Measurements from ENCODE around the gene TMEM38A. TPM values are rescaled to one million over a fixed set of nuclear protein-coding genes. Genes with fewer than 3 reads are reported as not detected.

Gene TMEM38A
- total RNA-seq, 1 donor from 2014 or later = 2.2 TPM

DNA sequence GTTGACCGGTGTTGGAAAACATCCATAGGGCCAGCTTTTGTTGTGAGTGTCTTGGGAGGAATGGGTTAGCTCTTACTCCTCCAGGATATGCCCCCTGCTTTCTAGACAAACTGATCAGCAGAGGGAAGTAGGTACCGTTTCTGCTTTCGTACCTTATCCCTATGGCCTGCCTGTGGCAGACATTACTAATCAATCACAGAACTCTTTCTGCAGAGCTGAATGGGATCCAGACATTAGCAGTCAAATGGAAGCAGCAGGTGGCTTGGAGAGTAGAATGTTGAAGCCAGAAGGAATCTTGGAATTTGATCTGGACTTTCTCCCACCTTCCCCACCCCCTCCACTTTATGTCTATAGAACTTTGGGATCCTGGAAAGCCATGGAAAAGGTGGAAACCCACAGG, 75.8 kb downstream of the TMEM38A start:
- H4K20me1 ChIP-seq (ENCODE audit: insufficient read depth, low read length) = no peaks in the 10 kb centered on the region
- Mint-ChIP-seq H3K4me3 (ENCODE audit: unreplicated experiment) (no peak overlapping the region), H3K27ac (ENCODE audit: unreplicated experiment) (no peak overlapping the region), H3K36me3 (ENCODE audit: low read depth, unreplicated experiment) (no peaks in the 10 kb centered on the region), H3K4me1 (ENCODE audit: low read depth, unreplicated experiment) (peaks cover 3% of the 10 kb centered on the region), H3K9me3 (ENCODE audit: unreplicated experiment) (no peaks in the 10 kb centered on the region), H3K27me3 (ENCODE audit: low read depth, unreplicated experiment) (peaks cover 4% of the 10 kb centered on the region)
- no peak overlapping the region for H2AFZ ChIP-seq (ENCODE audit: low read depth, low read length)
- H3K9ac ChIP-seq (ENCODE audit: low read length) = no peak overlapping the region
- H3K4me2 ChIP-seq (ENCODE audit: low read length) = no peak overlapping the region
- no peak overlapping the region for H3K4me3 ChIP-seq (ENCODE audit: insufficient read depth, low read depth, low read length)
- DNase-seq (ENCODE audit: low read depth) (no peak), FAIRE-seq (no peak)
- H3K9me3 ChIP-seq (ENCODE audit: insufficient read depth, low read depth, low read length) = peaks cover 3% of the 10 kb centered on the region
- H3K27me3 ChIP-seq (ENCODE audit: insufficient read depth, low read length) = no peaks in the 10 kb centered on the region
- H3K79me2 ChIP-seq (ENCODE audit: insufficient read depth, low read length) = no peaks in the 10 kb centered on the region
- peaks cover 4% of the 10 kb centered on the region for H3K4me1 ChIP-seq (ENCODE audit: insufficient read depth, low read length)
- no peak overlapping the region for H3K27ac ChIP-seq (ENCODE audit: low read depth, low read length)
- H3K36me3 ChIP-seq (ENCODE audit: insufficient read depth, low read length) = no peaks in the 10 kb centered on the region
- no peak for TF ChIP-seq EZH2 (IDR thresholded peaks at IDR 0.05; ENCODE audit: insufficient read depth, low read length)
- TF ChIP-seq, protein P1, sequence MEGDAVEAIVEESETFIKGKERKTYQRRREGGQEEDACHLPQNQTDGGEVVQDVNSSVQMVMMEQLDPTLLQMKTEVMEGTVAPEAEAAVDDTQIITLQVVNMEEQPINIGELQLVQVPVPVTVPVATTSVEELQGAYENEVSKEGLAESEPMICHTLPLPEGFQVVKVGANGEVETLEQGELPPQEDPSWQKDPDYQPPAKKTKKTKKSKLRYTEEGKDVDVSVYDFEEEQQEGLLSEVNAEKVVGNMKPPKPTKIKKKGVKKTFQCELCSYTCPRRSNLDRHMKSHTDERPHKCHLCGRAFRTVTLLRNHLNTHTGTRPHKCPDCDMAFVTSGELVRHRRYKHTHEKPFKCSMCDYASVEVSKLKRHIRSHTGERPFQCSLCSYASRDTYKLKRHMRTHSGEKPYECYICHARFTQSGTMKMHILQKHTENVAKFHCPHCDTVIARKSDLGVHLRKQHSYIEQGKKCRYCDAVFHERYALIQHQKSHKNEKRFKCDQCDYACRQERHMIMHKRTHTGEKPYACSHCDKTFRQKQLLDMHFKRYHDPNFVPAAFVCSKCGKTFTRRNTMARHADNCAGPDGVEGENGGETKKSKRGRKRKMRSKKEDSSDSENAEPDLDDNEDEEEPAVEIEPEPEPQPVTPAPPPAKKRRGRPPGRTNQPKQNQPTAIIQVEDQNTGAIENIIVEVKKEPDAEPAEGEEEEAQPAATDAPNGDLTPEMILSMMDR (IDR thresholded peaks at IDR 0.05; ENCODE audit: insufficient read depth, low read depth, low read length) = no peak

DNA sequence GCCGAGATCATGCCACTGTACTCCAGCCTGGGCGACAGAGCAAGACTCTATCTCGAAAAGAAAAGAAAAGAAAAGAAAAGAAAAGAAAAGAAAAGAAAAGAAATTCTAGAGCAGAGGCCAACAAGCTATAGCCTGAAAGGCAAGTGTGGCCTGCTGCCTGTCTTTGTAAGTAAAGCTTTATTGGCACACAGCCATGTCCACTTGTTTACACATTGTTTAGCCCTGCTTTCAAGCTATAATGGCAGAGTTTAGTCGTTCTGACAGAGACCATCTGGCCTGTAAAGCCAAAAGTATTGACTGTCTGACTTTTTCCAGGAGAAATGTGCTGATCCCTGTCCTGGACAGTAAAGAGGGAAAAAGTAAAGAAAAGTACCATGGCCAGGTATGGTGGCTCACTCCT, 77.0 kb downstream of the TMEM38A start:
- Histone ChIP-seq H3K9ac (ENCODE audit: low read length) (no peak overlapping the region), H3K4me3 (ENCODE audit: insufficient read depth, low read depth, low read length) (no peak overlapping the region), H3K27me3 (ENCODE audit: insufficient read depth, low read length) (no peaks in the 10 kb centered on the region), H3K4me1 (ENCODE audit: insufficient read depth, low read length) (peaks cover 4% of the 10 kb centered on the region), H2AFZ (ENCODE audit: low read depth, low read length) (no peak overlapping the region), H3K79me2 (ENCODE audit: insufficient read depth, low read length) (no peaks in the 10 kb centered on the region), H3K4me2 (ENCODE audit: low read length) (no peak overlapping the region), H4K20me1 (ENCODE audit: insufficient read depth, low read length) (no peaks in the 10 kb centered on the region), H3K36me3 (ENCODE audit: insufficient read depth, low read length) (no peaks in the 10 kb centered on the region), H3K27ac (ENCODE audit: low read depth, low read length) (no peak overlapping the region), H3K9me3 (ENCODE audit: insufficient read depth, low read depth, low read length) (peaks cover 3% of the 10 kb centered on the region)
- TF ChIP-seq, protein P1 (IDR thresholded peaks at IDR 0.05; ENCODE audit: insufficient read depth, low read depth, low read length) = no peak
- TF ChIP-seq EZH2 (IDR thresholded peaks at IDR 0.05; ENCODE audit: insufficient read depth, low read length) = no peak
- Mint-ChIP-seq H3K27ac (ENCODE audit: unreplicated experiment) (no peak overlapping the region), H3K9me3 (ENCODE audit: unreplicated experiment) (no peaks in the 10 kb centered on the region), H3K4me3 (ENCODE audit: unreplicated experiment) (no peak overlapping the region), H3K27me3 (ENCODE audit: low read depth, unreplicated experiment) (peaks cover 4% of the 10 kb centered on the region), H3K4me1 (ENCODE audit: low read depth, unreplicated experiment) (peaks cover 3% of the 10 kb centered on the region), H3K36me3 (ENCODE audit: low read depth, unreplicated experiment) (no peaks in the 10 kb centered on the region)
- DNase-seq (ENCODE audit: low read depth) (no peak), FAIRE-seq (no peak)

DNA sequence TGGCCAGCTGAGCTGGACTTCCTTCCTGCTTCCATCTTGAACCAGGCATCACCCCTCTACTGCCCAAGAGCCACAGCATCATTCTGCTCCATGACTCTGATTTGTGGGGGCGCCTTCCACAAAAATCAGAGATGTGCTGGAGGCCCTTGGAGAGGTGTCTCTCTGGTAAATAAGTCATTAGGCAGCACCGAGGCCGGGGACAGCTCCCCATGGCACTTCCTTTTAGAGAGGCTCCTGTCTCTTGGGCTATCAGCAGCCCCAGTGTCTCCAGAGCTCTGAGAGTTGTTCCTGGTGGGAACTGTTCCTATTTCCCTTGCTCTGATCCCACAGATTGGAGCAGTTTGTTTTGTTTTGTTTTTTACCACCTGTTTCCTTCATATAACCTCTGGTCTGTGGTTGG, 78.6 kb downstream of the TMEM38A start:
- Mint-ChIP-seq H3K4me1 (ENCODE audit: low read depth, unreplicated experiment) (no peaks in the 10 kb centered on the region), H3K4me3 (ENCODE audit: unreplicated experiment) (no peak overlapping the region)

More for the DNA sequence above, 78.6 kb downstream of the TMEM38A start:
- Histone ChIP-seq H3K27ac (ENCODE audit: low read depth, low read length) (no peak overlapping the region), H2AFZ (ENCODE audit: low read depth, low read length) (no peak overlapping the region), H3K4me1 (ENCODE audit: insufficient read depth, low read length) (no peaks in the 10 kb centered on the region), H3K4me3 (ENCODE audit: insufficient read depth, low read depth, low read length) (no peak overlapping the region), H3K9me3 (ENCODE audit: insufficient read depth, low read depth, low read length) (peaks cover 3% of the 10 kb centered on the region), H3K27me3 (ENCODE audit: insufficient read depth, low read length) (no peaks in the 10 kb centered on the region), H3K4me2 (ENCODE audit: low read length) (no peak overlapping the region), H3K9ac (ENCODE audit: low read length) (no peak overlapping the region), H4K20me1 (ENCODE audit: insufficient read depth, low read length) (no peaks in the 10 kb centered on the region), H3K36me3 (ENCODE audit: insufficient read depth, low read length) (no peaks in the 10 kb centered on the region), H3K79me2 (ENCODE audit: insufficient read depth, low read length) (no peaks in the 10 kb centered on the region)
- no peak for DNase-seq (ENCODE audit: low read depth)
- no peak for FAIRE-seq
- H3K9me3 Mint-ChIP-seq (ENCODE audit: unreplicated experiment) = no peaks in the 10 kb centered on the region
- TF ChIP-seq EZH2 (IDR thresholded peaks at IDR 0.05; ENCODE audit: insufficient read depth, low read length) = no peak
- TF ChIP-seq, protein P1 (IDR thresholded peaks at IDR 0.05; ENCODE audit: insufficient read depth, low read depth, low read length) = no peak
- H3K27me3 Mint-ChIP-seq (ENCODE audit: low read depth, unreplicated experiment) = peaks cover 4% of the 10 kb centered on the region
- no peak overlapping the region for H3K27ac Mint-ChIP-seq (ENCODE audit: unreplicated experiment)
- no peaks in the 10 kb centered on the region for H3K36me3 Mint-ChIP-seq (ENCODE audit: low read depth, unreplicated experiment)

Other genes starting within 250 kb of the TMEM38A start
- 35.1 and 36.8 TPM in 2 replicates for gene EPS15L1, start 189.2 kb upstream of the TMEM38A start, total RNA-seq
- not detected in 2 replicates for gene CALR3, start 165.0 kb upstream of the TMEM38A start, total RNA-seq
- gene C19orf44, start 164.7 kb upstream of the TMEM38A start, total RNA-seq = 4.4 and 5.0 TPM in 2 replicates
- gene CHERP, start 118.7 kb upstream of the TMEM38A start, total RNA-seq = 41.5 and 45.3 TPM in 2 replicates
- 63.1 and 66.2 TPM in 2 replicates for gene SLC35E1, start 88.7 kb upstream of the TMEM38A start, total RNA-seq
- gene MED26, start 32.9 kb upstream of the TMEM38A start, total RNA-seq = 11.8 and 15.0 TPM in 2 replicates
- 45.3 and 49.4 TPM in 2 replicates for gene SMIM7, start 995 bp upstream of the TMEM38A start, total RNA-seq
- not detected in 2 replicates for gene NWD1, start 58.7 kb downstream of the TMEM38A start, total RNA-seq
- 79.8 and 86.1 TPM in 2 replicates for gene SIN3B, start 168.3 kb downstream of the TMEM38A start, total RNA-seq
- not detected in 2 replicates for gene F2RL3, start 227.9 kb downstream of the TMEM38A start, total RNA-seq